BJ (cell line): Measurements from ENCODE around the gene SLC41A3. TPM values are rescaled to one million over a fixed set of nuclear protein-coding genes. Genes with fewer than 3 reads are reported as not detected.

Experiments
- CTCF ChIA-PET: fragments of 350-600 bp; formaldehyde crosslinking; extraction: SDS; loops from one replicate; lab custom pipeline; 2021; ENCODE audit warnings: antibody characterized with exemption, inconsistent platforms; lab: Yijun Ruan, JAX
- POLR2A ChIA-PET: fragments of 300-600 bp; sonication (Branson Sonifier 250); formaldehyde crosslinking; extraction: SDS; loops from one replicate; lab custom pipeline; 2021; ENCODE audit warnings: antibody characterized with exemption; lab: Charles Lee
- DNase-seq: peaks from one replicate; pipeline ENCODE4 v3.0.0-alpha.2; 2011; ENCODE audit warnings: low read depth
- H3K27me3 ChIP-seq: 2 replicates; pipeline ENCODE4 v1.6.0; 2011; ENCODE audit warnings: low read length; ENCODE audit not compliant: control insufficient read depth, insufficient read depth
- H3K36me3 ChIP-seq: 2 replicates; pipeline ENCODE4 v1.5.1; 2011; ENCODE audit warnings: low read length; ENCODE audit not compliant: control insufficient read depth, insufficient read depth
- H3K4me3 ChIP-seq: 2 replicates; pipeline ENCODE4 v1.5.1; 2011; ENCODE audit warnings: low read depth, mild to moderate bottlenecking, control low read depth, low read length
- polyA plus RNA-seq: library from polyadenylated mRNA; depleted of rRNA; stranded (reverse); fragments of >200 nt; gene quantifications from 2 replicates; pipeline ENCODE4 v1.2.3, GENCODE V29; 2011
- TF ChIP-seq, protein P1 (sequence below): IDR thresholded peaks from 2 replicates; pipeline ENCODE4 v1.5.1; 2011; ENCODE audit warnings: low read depth, mild to moderate bottlenecking, control low read depth, inconsistent platforms, low read length, moderate library complexity; ENCODE audit not compliant: insufficient read depth

The SLC41A3 gene
- polyA plus RNA-seq, 1 experiment: 70.8 TPM

DNA sequence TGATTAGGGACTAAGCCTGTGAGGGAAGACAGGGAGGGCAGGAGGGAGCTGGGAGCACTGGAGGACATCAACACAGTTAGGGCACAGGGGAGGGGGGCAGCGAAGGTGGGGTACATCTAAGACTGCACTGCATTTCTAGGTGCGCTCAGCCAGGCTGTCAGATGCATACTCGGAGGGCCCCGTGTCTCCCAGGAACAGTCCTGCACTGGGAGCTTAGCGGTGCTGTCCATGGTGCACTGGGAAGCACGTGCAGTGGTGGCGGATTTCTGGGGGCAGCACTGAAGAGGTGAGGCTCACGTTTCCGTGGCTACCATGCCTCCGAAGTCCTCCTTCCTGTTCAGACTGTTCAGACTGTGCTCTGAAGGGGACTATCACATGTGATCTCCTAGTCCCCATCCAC lies 60.5 kb downstream of the SLC41A3 start:
- Histone ChIP-seq H3K27me3 (no peaks in the 10 kb centered on the region), H3K4me3 (no peak overlapping the region), H3K36me3 (no peaks in the 10 kb centered on the region; the same call in 1 of the 2 replicates)
- TF ChIP-seq, protein P1, sequence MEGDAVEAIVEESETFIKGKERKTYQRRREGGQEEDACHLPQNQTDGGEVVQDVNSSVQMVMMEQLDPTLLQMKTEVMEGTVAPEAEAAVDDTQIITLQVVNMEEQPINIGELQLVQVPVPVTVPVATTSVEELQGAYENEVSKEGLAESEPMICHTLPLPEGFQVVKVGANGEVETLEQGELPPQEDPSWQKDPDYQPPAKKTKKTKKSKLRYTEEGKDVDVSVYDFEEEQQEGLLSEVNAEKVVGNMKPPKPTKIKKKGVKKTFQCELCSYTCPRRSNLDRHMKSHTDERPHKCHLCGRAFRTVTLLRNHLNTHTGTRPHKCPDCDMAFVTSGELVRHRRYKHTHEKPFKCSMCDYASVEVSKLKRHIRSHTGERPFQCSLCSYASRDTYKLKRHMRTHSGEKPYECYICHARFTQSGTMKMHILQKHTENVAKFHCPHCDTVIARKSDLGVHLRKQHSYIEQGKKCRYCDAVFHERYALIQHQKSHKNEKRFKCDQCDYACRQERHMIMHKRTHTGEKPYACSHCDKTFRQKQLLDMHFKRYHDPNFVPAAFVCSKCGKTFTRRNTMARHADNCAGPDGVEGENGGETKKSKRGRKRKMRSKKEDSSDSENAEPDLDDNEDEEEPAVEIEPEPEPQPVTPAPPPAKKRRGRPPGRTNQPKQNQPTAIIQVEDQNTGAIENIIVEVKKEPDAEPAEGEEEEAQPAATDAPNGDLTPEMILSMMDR: no peak
- ChIA-PET POLR2A (no interaction called here), CTCF (no interaction called here)
- no peak for DNase-seq

- POLR2A ChIA-PET: no interaction called here
- no peak for DNase-seq
- CTCF ChIA-PET: no interaction called here
- TF ChIP-seq, protein P1: no peak
- H3K36me3 ChIP-seq: no peaks in the 10 kb centered on the region; the same call in 1 of the 2 replicates
- no peaks in the 10 kb centered on the region for H3K27me3 ChIP-seq
- no peak overlapping the region for H3K4me3 ChIP-seq
Observed at GRCh38 chr3:126022741-126023359, 61.1 kb downstream of the SLC41A3 start.

DNA sequence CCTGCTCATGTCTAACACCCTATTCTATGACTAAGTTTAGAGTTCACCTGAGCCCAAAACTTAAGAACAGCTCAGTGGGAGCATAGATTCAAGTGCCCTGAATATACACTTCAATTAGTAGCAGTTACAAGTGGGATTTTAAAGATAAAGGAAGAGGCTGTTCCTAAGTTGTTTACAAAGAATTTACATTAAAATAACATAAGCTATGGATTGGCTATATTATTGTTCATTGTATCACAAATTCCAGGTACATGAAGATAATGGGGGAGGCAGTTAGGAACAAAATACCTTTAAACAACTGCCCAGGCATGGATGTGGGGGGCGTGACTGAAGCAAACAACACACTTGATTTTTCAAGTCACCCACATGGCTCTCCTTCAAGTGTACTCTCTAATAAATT lies 62.2 kb downstream of the SLC41A3 start:
- ChIA-PET POLR2A (no interaction called here), CTCF (no interaction called here)
- TF ChIP-seq, protein P1: no peak
- no peaks in the 10 kb centered on the region; the same call in 1 of the 2 replicates for H3K36me3 ChIP-seq
- no peak for DNase-seq
- no peaks in the 10 kb centered on the region for H3K27me3 ChIP-seq
- no peak overlapping the region for H3K4me3 ChIP-seq

- peaks cover 1% of the 10 kb centered on the region for H3K36me3 ChIP-seq
- TF ChIP-seq, protein P1: no peak
- POLR2A ChIA-PET: no interaction called here
- no peak for DNase-seq
- no peaks in the 10 kb centered on the region for H3K27me3 ChIP-seq
- CTCF ChIA-PET: no interaction called here
- no peak overlapping the region for H3K4me3 ChIP-seq
Observed at GRCh38 chr3:126021224-126021623, 62.7 kb downstream of the SLC41A3 start.

- POLR2A ChIA-PET: no interaction called here
- TF ChIP-seq, protein P1: no peak
Observed at GRCh38 chr3:126019683-126020082, 64.2 kb downstream of the SLC41A3 start.

More at GRCh38 chr3:126019683-126020082, 64.2 kb downstream of the SLC41A3 start:
- CTCF ChIA-PET: interaction anchor here (1.1 kb wide), 1 partner anchor 48 kb away, joined by 3 read pairs; no protein-coding TSS in a partner anchor
- no peak for DNase-seq
- Histone ChIP-seq H3K36me3 (peaks cover 5% of the 10 kb centered on the region), H3K27me3 (no peaks in the 10 kb centered on the region), H3K4me3 (no peak overlapping the region)
